Gastrocnemius medialis (tissue), 4 donors: ENCODE data around the gene KCNC1.

Source experiments
- CTCF ChIP-seq, 5 experiments: fragments of 450-650 bp in 3 of 5; fragments of 200-600 bp in 2 of 5; sonication (generic) in 2 of 5; IDR thresholded peaks in 4 of 5; conservative IDR thresholded peaks in 1 of 5; 1 replicate in 4 of 5; 2 replicates in 1 of 5; pipeline ENCODE4 v1.5.1; 2016 to 2019; ENCODE audit warnings: antibody characterized with exemption in 5 of 5, mild to moderate bottlenecking in 3 of 5, moderate library complexity in 3 of 5
- POLR2A ChIP-seq, 2 donors: fragments of 450-650 bp; IDR thresholded peaks; one replicate each; pipeline ENCODE4 v1.6.1; 2017; ENCODE audit warnings: antibody characterized with exemption in 2 of 2, mild to moderate bottlenecking in 2 of 2, moderate library complexity in 2 of 2

GRCh38 chr11:17781626-17782025 lies 47.0 kb downstream of the KCNC1 start:
- TF ChIP-seq CTCF (IDR thresholded peaks at IDR 0.05 in 4 of 5, conservative IDR thresholded peaks at IDR 0.05 in 1 of 5) (no peak), POLR2A (IDR thresholded peaks at IDR 0.05) (no peak)
